ENCODE results near the gene RASSF4. TPM values are rescaled to one million over a fixed set of nuclear protein-coding genes. Genes with fewer than 3 reads are reported as not detected.

RASSF4 gene
- total and polyA plus RNA-seq, 9 of the 15 experiments (the other 6 are each of a cell fraction or from before 2014, with no cell fraction given) = 0.01 to 0.62 (median 0.11) TPM; not detected in 3

GRCh38 chr10:44983895-44984278 lies 24.3 kb downstream of the RASSF4 start:
- WGBS (ENCODE audit: insufficient coverage, low coverage, missing lambda C conversion rate) = 28% methylated on average over 9 of the region's 10 CpGs
- no peak for ATAC-seq
- DNase-seq (ENCODE audit: extremely low read depth in 1 of 4, low spot score in 3 of 4) = no peak
- Histone ChIP-seq H3K4me2 (ENCODE audit: insufficient read depth, low read length) (no peak overlapping the region), H3K9ac (ENCODE audit: insufficient read depth in 1 of 2, low read depth in 2 of 2, low read length in 2 of 2) (peak overlapping the region in 1 of 2 experiments; percentile 23; a peak in 1 of 4 replicates), H3K79me2 (ENCODE audit: control insufficient read depth, insufficient read depth, low read length) (no peaks in the 10 kb centered on the region), H3K27me3 (ENCODE audit: control insufficient read depth in 2 of 2, insufficient read depth in 2 of 2, low read length in 2 of 2) (peaks cover 10 to 25% of the 10 kb centered on the region in 2 experiments), H4K20me1 (replicated peaks; ENCODE audit: control insufficient read depth, insufficient read depth, low read length) (0 out of 2 replicates have a peak, but pooled peaks cover under 1% of the 10 kb centered on the region), H3K4me3 (no peak overlapping the region), H3K36me3 (ENCODE audit: control insufficient read depth, insufficient read depth, low read length) (no peaks in the 10 kb centered on the region), H3K9me1 (ENCODE audit: control insufficient read depth, insufficient read depth, low read length) (no peaks in the 10 kb centered on the region), H3K4me1 (replicated peaks in 1 of 2; ENCODE audit: control insufficient read depth in 2 of 2, insufficient read depth in 2 of 2, low read length in 2 of 2) (peaks cover 30 to 37% of the 10 kb centered on the region in 2 experiments), H3K27ac (ENCODE audit: extremely low read depth, low read depth, low read length) (no peak overlapping the region), H2AFZ (ENCODE audit: low read depth, low read length) (no peak overlapping the region), H3K9me3 (replicated peaks; ENCODE audit: control insufficient read depth, insufficient read depth, low read depth, low read length) (no peaks in the 10 kb centered on the region)
- TF ChIP-seq HDGF (IDR thresholded peaks at IDR 0.05) (no peak), CBX2 (IDR thresholded peaks at IDR 0.05; ENCODE audit: insufficient read depth, low read length, poor library complexity, severe bottlenecking) (no peak), ZNF655 (CRISPR knock-in tag; IDR thresholded peaks at IDR 0.05) (no peak), POLR2B (IDR thresholded peaks at IDR 0.05; ENCODE audit: low read depth, partially characterized antibody) (no peak), PHB2 (IDR thresholded peaks at IDR 0.05; ENCODE audit: low read depth) (no peak), HEY1 (CRISPR knock-in tag; IDR thresholded peaks at IDR 0.05; ENCODE audit: borderline replicate concordance) (no peak), NONO (IDR thresholded peaks at IDR 0.05; ENCODE audit: low read depth in 2 of 2, low read length in 1 of 2) (no peak), CXXC5 (CRISPR knock-in tag; IDR thresholded peaks at IDR 0.05) (no peak), ZNF780A (CRISPR knock-in tag; IDR thresholded peaks at IDR 0.05) (no peak), ZNF408 (CRISPR knock-in tag; IDR thresholded peaks at IDR 0.05; ENCODE audit: low read depth) (no peak), TBP (optimal IDR thresholded peaks at IDR 0.05; ENCODE audit: low read depth, low read length) (no peak), PCBP2 (IDR thresholded peaks at IDR 0.05; ENCODE audit: low read depth, low read length, poor library complexity, severe bottlenecking) (no peak), HLTF (IDR thresholded peaks at IDR 0.05) (no peak), PYGO2 (tag; IDR thresholded peaks at IDR 0.05) (no peak), BCOR (IDR thresholded peaks at IDR 0.05) (no peak), DDX20 (tag; IDR thresholded peaks at IDR 0.05; ENCODE audit: low read depth) (no peak), ZBTB17 (CRISPR knock-in tag; IDR thresholded peaks at IDR 0.05) (no peak), RFX1 (IDR thresholded peaks at IDR 0.05) (no peak), JUN (IDR thresholded peaks at IDR 0.05; ENCODE audit: borderline replicate concordance, low read depth, low read length) (no peak), JUN (CRISPR knock-in tag; IDR thresholded peaks at IDR 0.05; ENCODE audit: borderline replicate concordance) (no peak), ZBTB43 (CRISPR knock-in tag; IDR thresholded peaks at IDR 0.05) (no peak)
- CTCF ChIA-PET (ENCODE audit: low intra/inter-chr PET ratio) = no interaction called here
- BruUV-seq (replicated peaks) = no TSS peak
- intact Hi-C loops (cut with micrococcal nuclease) (no loop called here), in situ Hi-C loops (cut with MboI) (no loop called here)
- POLR2A ChIA-PET = interaction anchor here (1.0 kb wide), 1 partner anchor 9 kb away, joined by 3 read pairs; no protein-coding TSS in a partner anchor
- no peak for FAIRE-seq
